ENCODE data around the gene TENM4.

TENM4 gene

GRCh38 chr11:79321263-79321662 lies 119.6 kb downstream of the TENM4 start:
- Histone ChIP-seq H3K27me3 (ENCODE audit: control insufficient read depth, insufficient read depth, low read length, poor library complexity, severe bottlenecking) (no peaks in the 10 kb centered on the region), H3K4me1 (ENCODE audit: control insufficient read depth, insufficient read depth, low read length) (no peaks in the 10 kb centered on the region), H3K36me3 (ENCODE audit: control insufficient read depth, insufficient read depth, low read length) (no peaks in the 10 kb centered on the region), H3K4me3 (ENCODE audit: insufficient read depth, low read depth, low read length) (no peak overlapping the region), H3K9me3 (ENCODE audit: control insufficient read depth, low read length) (no peaks in the 10 kb centered on the region), H3K27ac (ENCODE audit: insufficient read depth, low read depth, low read length, poor library complexity, severe bottlenecking) (no peak overlapping the region)
- WGBS, 2 experiments: 84 to 87% methylated on average over 6 of the region's 6 CpGs

- Histone ChIP-seq H3K27ac (ENCODE audit: insufficient read depth, low read depth, low read length, poor library complexity, severe bottlenecking) (no peak overlapping the region), H3K36me3 (ENCODE audit: control insufficient read depth, insufficient read depth, low read length) (no peaks in the 10 kb centered on the region), H3K4me1 (ENCODE audit: control insufficient read depth, insufficient read depth, low read length) (peaks cover 14% of the 10 kb centered on the region), H3K4me3 (ENCODE audit: insufficient read depth, low read depth, low read length) (no peak overlapping the region), H3K9me3 (ENCODE audit: control insufficient read depth, low read length) (no peaks in the 10 kb centered on the region), H3K27me3 (ENCODE audit: control insufficient read depth, insufficient read depth, low read length, poor library complexity, severe bottlenecking) (no peaks in the 10 kb centered on the region)
- 72 to 75% methylated on average over 8 of the region's 8 CpGs for WGBS, 2 experiments
These were observed 125.7 kb downstream of the TENM4 start for GRCh38 chr11:79314906-79315689.

GRCh38 chr11:79313530-79313913 lies 127.3 kb downstream of the TENM4 start:
- H3K36me3 ChIP-seq (ENCODE audit: control insufficient read depth, insufficient read depth, low read length): no peaks in the 10 kb centered on the region
- no peak overlapping the region for H3K4me3 ChIP-seq (ENCODE audit: insufficient read depth, low read depth, low read length)
- H3K27me3 ChIP-seq (ENCODE audit: control insufficient read depth, insufficient read depth, low read length, poor library complexity, severe bottlenecking): no peaks in the 10 kb centered on the region
- no peak overlapping the region for H3K27ac ChIP-seq (ENCODE audit: insufficient read depth, low read depth, low read length, poor library complexity, severe bottlenecking)
- H3K9me3 ChIP-seq (ENCODE audit: control insufficient read depth, low read length): no peaks in the 10 kb centered on the region
- whole genome bisulfite sequencing, 2 experiments: 46 to 61% methylated on average over 4 of the region's 4 CpGs
- peaks cover 14% of the 10 kb centered on the region for H3K4me1 ChIP-seq (ENCODE audit: control insufficient read depth, insufficient read depth, low read length)

GRCh38 chr11:79312617-79313529 lies 128.0 kb downstream of the TENM4 start:
- Histone ChIP-seq H3K9me3 (ENCODE audit: control insufficient read depth, low read length) (no peaks in the 10 kb centered on the region), H3K27ac (ENCODE audit: insufficient read depth, low read depth, low read length, poor library complexity, severe bottlenecking) (no peak overlapping the region), H3K4me3 (ENCODE audit: insufficient read depth, low read depth, low read length) (no peak overlapping the region), H3K27me3 (ENCODE audit: control insufficient read depth, insufficient read depth, low read length, poor library complexity, severe bottlenecking) (no peaks in the 10 kb centered on the region), H3K36me3 (ENCODE audit: control insufficient read depth, insufficient read depth, low read length) (no peaks in the 10 kb centered on the region), H3K4me1 (ENCODE audit: control insufficient read depth, insufficient read depth, low read length) (peaks cover 14% of the 10 kb centered on the region)
- WGBS, 2 experiments: 79% methylated on average over 6 of the region's 6 CpGs

- Histone ChIP-seq H3K4me3 (ENCODE audit: insufficient read depth, low read depth, low read length) (no peak overlapping the region), H3K36me3 (ENCODE audit: control insufficient read depth, insufficient read depth, low read length) (no peaks in the 10 kb centered on the region), H3K9me3 (ENCODE audit: control insufficient read depth, low read length) (no peaks in the 10 kb centered on the region), H3K27me3 (ENCODE audit: control insufficient read depth, insufficient read depth, low read length, poor library complexity, severe bottlenecking) (no peaks in the 10 kb centered on the region), H3K27ac (ENCODE audit: insufficient read depth, low read depth, low read length, poor library complexity, severe bottlenecking) (no peak overlapping the region), H3K4me1 (ENCODE audit: control insufficient read depth, insufficient read depth, low read length) (peaks cover 14% of the 10 kb centered on the region)
- WGBS, 2 experiments: 94 to 95% methylated on average over 3 of the region's 3 CpGs
These were observed 129.4 kb downstream of the TENM4 start for GRCh38 chr11:79311461-79311860.

GRCh38 chr11:79309407-79309806 lies 131.4 kb downstream of the TENM4 start:
- no peaks in the 10 kb centered on the region for H3K9me3 ChIP-seq (ENCODE audit: control insufficient read depth, low read length)
- H3K27me3 ChIP-seq (ENCODE audit: control insufficient read depth, insufficient read depth, low read length, poor library complexity, severe bottlenecking): no peaks in the 10 kb centered on the region
- H3K4me1 ChIP-seq (ENCODE audit: control insufficient read depth, insufficient read depth, low read length): peaks cover 14% of the 10 kb centered on the region
- H3K27ac ChIP-seq (ENCODE audit: insufficient read depth, low read depth, low read length, poor library complexity, severe bottlenecking): no peak overlapping the region
- no peaks in the 10 kb centered on the region for H3K36me3 ChIP-seq (ENCODE audit: control insufficient read depth, insufficient read depth, low read length)
- no peak overlapping the region for H3K4me3 ChIP-seq (ENCODE audit: insufficient read depth, low read depth, low read length)
- WGBS, 2 experiments: 83 to 86% methylated on average over 5 of the region's 5 CpGs

GRCh38 chr11:79308429-79308828 lies 132.4 kb downstream of the TENM4 start:
- Histone ChIP-seq H3K27me3 (ENCODE audit: control insufficient read depth, insufficient read depth, low read length, poor library complexity, severe bottlenecking) (no peaks in the 10 kb centered on the region), H3K36me3 (ENCODE audit: control insufficient read depth, insufficient read depth, low read length) (no peaks in the 10 kb centered on the region), H3K27ac (ENCODE audit: insufficient read depth, low read depth, low read length, poor library complexity, severe bottlenecking) (no peak overlapping the region), H3K4me1 (ENCODE audit: control insufficient read depth, insufficient read depth, low read length) (peaks cover 9% of the 10 kb centered on the region), H3K9me3 (ENCODE audit: control insufficient read depth, low read length) (no peaks in the 10 kb centered on the region), H3K4me3 (ENCODE audit: insufficient read depth, low read depth, low read length) (no peak overlapping the region)
- WGBS, 2 experiments: 91 to 96% methylated on average over 4 of the region's 4 CpGs

- H3K9me3 ChIP-seq (ENCODE audit: control insufficient read depth, low read length): no peaks in the 10 kb centered on the region
- H3K4me3 ChIP-seq (ENCODE audit: insufficient read depth, low read depth, low read length): no peak overlapping the region
- H3K27ac ChIP-seq (ENCODE audit: insufficient read depth, low read depth, low read length, poor library complexity, severe bottlenecking): no peak overlapping the region
- no peaks in the 10 kb centered on the region for H3K4me1 ChIP-seq (ENCODE audit: control insufficient read depth, insufficient read depth, low read length)
- H3K27me3 ChIP-seq (ENCODE audit: control insufficient read depth, insufficient read depth, low read length, poor library complexity, severe bottlenecking): no peaks in the 10 kb centered on the region
- H3K36me3 ChIP-seq (ENCODE audit: control insufficient read depth, insufficient read depth, low read length): no peaks in the 10 kb centered on the region
- 83 to 90% methylated on average over 4 of the region's 4 CpGs for WGBS, 2 experiments
These were observed 136.1 kb downstream of the TENM4 start for GRCh38 chr11:79304599-79305212.

GRCh38 chr11:79296141-79296540 lies 144.7 kb downstream of the TENM4 start:
- H3K27ac ChIP-seq (ENCODE audit: insufficient read depth, low read depth, low read length, poor library complexity, severe bottlenecking): no peak overlapping the region
- no peaks in the 10 kb centered on the region for H3K36me3 ChIP-seq (ENCODE audit: control insufficient read depth, insufficient read depth, low read length)
- 40 to 50% methylated on average over 3 of the region's 3 CpGs for WGBS, 2 experiments
- no peak overlapping the region for H3K4me3 ChIP-seq (ENCODE audit: insufficient read depth, low read depth, low read length)
- no peaks in the 10 kb centered on the region for H3K9me3 ChIP-seq (ENCODE audit: control insufficient read depth, low read length)
- H3K27me3 ChIP-seq (ENCODE audit: control insufficient read depth, insufficient read depth, low read length, poor library complexity, severe bottlenecking): no peaks in the 10 kb centered on the region
- no peaks in the 10 kb centered on the region for H3K4me1 ChIP-seq (ENCODE audit: control insufficient read depth, insufficient read depth, low read length)

Data from ectodermal cell (in vitro differentiated cells).